ENCODE results near the gene EEFSEC.

EEFSEC gene

GRCh38 chr3:128411574-128412064, 258.3 kb downstream of the EEFSEC start:
- no peak for DNase-seq (ENCODE audit: low read depth in 2 of 2)

GRCh38 chr3:128412180-128413002, 259.1 kb downstream of the EEFSEC start:
- no peak for DNase-seq (ENCODE audit: low read depth in 2 of 2)

GRCh38 chr3:128413003-128413370, 259.7 kb downstream of the EEFSEC start:
- no peak for DNase-seq (ENCODE audit: low read depth in 2 of 2)

- DNase-seq (ENCODE audit: low read depth in 2 of 2), result no peak
These were observed 260.3 kb downstream of the EEFSEC start for GRCh38 chr3:128413413-128414205.

- no peak for DNase-seq (ENCODE audit: low read depth in 2 of 2)
These were observed 262.0 kb downstream of the EEFSEC start for GRCh38 chr3:128415200-128415772.

- no peak for DNase-seq (ENCODE audit: low read depth in 2 of 2)
These were observed 262.7 kb downstream of the EEFSEC start for GRCh38 chr3:128415773-128416577.

- DNase-seq (ENCODE audit: low read depth in 2 of 2), result no peak
These were observed 263.4 kb downstream of the EEFSEC start for GRCh38 chr3:128416578-128417211.

GRCh38 chr3:128418900-128419299, 265.6 kb downstream of the EEFSEC start:
- no peak for DNase-seq (ENCODE audit: low read depth in 2 of 2)

- DNase-seq (ENCODE audit: low read depth in 2 of 2), result no peak
These were observed 266.0 kb downstream of the EEFSEC start for GRCh38 chr3:128419311-128419710.

- no peak for DNase-seq (ENCODE audit: low read depth in 2 of 2)
These were observed 267.0 kb downstream of the EEFSEC start for GRCh38 chr3:128420289-128420688.

GRCh38 chr3:128420720-128421438, 267.6 kb downstream of the EEFSEC start:
- no peak for DNase-seq (ENCODE audit: low read depth in 2 of 2)

GRCh38 chr3:128421439-128421836, 268.2 kb downstream of the EEFSEC start:
- no peak for DNase-seq (ENCODE audit: low read depth in 2 of 2)

- DNase-seq (ENCODE audit: low read depth in 2 of 2), result no peak
These were observed 268.7 kb downstream of the EEFSEC start for GRCh38 chr3:128421966-128422365.

GRCh38 chr3:128422762-128423524, 269.7 kb downstream of the EEFSEC start:
- no peak for DNase-seq (ENCODE audit: low read depth in 2 of 2)

- no peak for DNase-seq (ENCODE audit: low read depth in 2 of 2)
These were observed 270.4 kb downstream of the EEFSEC start for GRCh38 chr3:128423525-128424147.

- DNase-seq (ENCODE audit: low read depth in 2 of 2), result no peak
These were observed 271.3 kb downstream of the EEFSEC start for GRCh38 chr3:128424508-128425069.

GRCh38 chr3:128425142-128425845, 272.0 kb downstream of the EEFSEC start:
- no peak for DNase-seq (ENCODE audit: low read depth in 2 of 2)

- DNase-seq (ENCODE audit: low read depth in 2 of 2), result no peak
These were observed 272.5 kb downstream of the EEFSEC start for GRCh38 chr3:128425846-128426127.
